ENCODE data around the gene SLX9. TPM values are rescaled to one million over a fixed set of nuclear protein-coding genes. Genes with fewer than 3 reads are reported as not detected.

Gene SLX9
- total and polyA plus RNA-seq, 5 donors from 2014 or later: 7.6 to 21.8 (median 10.1) TPM

- H3K4me3 Mint-ChIP-seq: no peak overlapping the region
- Histone ChIP-seq H3K27ac (ENCODE audit: insufficient read depth, low read length, poor library complexity, severe bottlenecking) (no peak overlapping the region), H3K27me3 (ENCODE audit: control insufficient read depth, insufficient read depth, low read length) (no peaks in the 10 kb centered on the region), H3K36me3 (ENCODE audit: control insufficient read depth, insufficient read depth, low read length) (peaks cover 74% of the 10 kb centered on the region), H3K9me3 (ENCODE audit: control insufficient read depth in 2 of 2, low read length in 2 of 2) (no peaks in the 10 kb centered on the region), H3K4me3 (ENCODE audit: low read depth, low read length) (no peak overlapping the region), H3K4me1 (ENCODE audit: control insufficient read depth, insufficient read depth, low read length, poor library complexity, severe bottlenecking) (peaks cover 2% of the 10 kb centered on the region)
- ATAC-seq (ENCODE audit: low read depth in 2 of 2) (no peak), DNase-seq (no peak)
- peaks cover 34% of the 10 kb centered on the region for H3K36me3 Mint-ChIP-seq
- no peaks in the 10 kb centered on the region for H3K27me3 Mint-ChIP-seq
- H3K9me3 Mint-ChIP-seq: peaks cover 0 to 1% (median 0%) of the 10 kb centered on the region in 7 donors
- peaks cover 0 to 7% (median 1%) of the 10 kb centered on the region in 4 donors for H3K4me1 Mint-ChIP-seq
- H3K27ac Mint-ChIP-seq: no peak overlapping the region
Measured at GRCh38 chr21:44898851-44899767, 40.7 kb upstream of the SLX9 start.

GRCh38 chr21:44899768-44900558, 39.9 kb upstream of the SLX9 start:
- H3K36me3 Mint-ChIP-seq: peaks cover 40% of the 10 kb centered on the region
- no peaks in the 10 kb centered on the region for H3K27me3 Mint-ChIP-seq
- no peak overlapping the region for H3K27ac ChIP-seq (ENCODE audit: insufficient read depth, low read length, poor library complexity, severe bottlenecking)
- no peaks in the 10 kb centered on the region for H3K9me3 ChIP-seq (ENCODE audit: control insufficient read depth in 2 of 2, low read length in 2 of 2)
- H3K4me3 ChIP-seq (ENCODE audit: low read depth, low read length): no peak overlapping the region
- no peaks in the 10 kb centered on the region for H3K27me3 ChIP-seq (ENCODE audit: control insufficient read depth, insufficient read depth, low read length)
- H3K4me1 Mint-ChIP-seq: peaks cover 0 to 14% (median 7%) of the 10 kb centered on the region in 4 donors
- no peak for ATAC-seq (ENCODE audit: low read depth in 2 of 2)
- no peak overlapping the region for H3K4me3 Mint-ChIP-seq
- peaks cover 80% of the 10 kb centered on the region for H3K36me3 ChIP-seq (ENCODE audit: control insufficient read depth, insufficient read depth, low read length)
- peaks cover 2% of the 10 kb centered on the region for H3K4me1 ChIP-seq (ENCODE audit: control insufficient read depth, insufficient read depth, low read length, poor library complexity, severe bottlenecking)
- H3K9me3 Mint-ChIP-seq: peaks cover 0 to 1% (median 0%) of the 10 kb centered on the region in 7 donors
- no peak for DNase-seq
- no peak overlapping the region for H3K27ac Mint-ChIP-seq

DNA sequence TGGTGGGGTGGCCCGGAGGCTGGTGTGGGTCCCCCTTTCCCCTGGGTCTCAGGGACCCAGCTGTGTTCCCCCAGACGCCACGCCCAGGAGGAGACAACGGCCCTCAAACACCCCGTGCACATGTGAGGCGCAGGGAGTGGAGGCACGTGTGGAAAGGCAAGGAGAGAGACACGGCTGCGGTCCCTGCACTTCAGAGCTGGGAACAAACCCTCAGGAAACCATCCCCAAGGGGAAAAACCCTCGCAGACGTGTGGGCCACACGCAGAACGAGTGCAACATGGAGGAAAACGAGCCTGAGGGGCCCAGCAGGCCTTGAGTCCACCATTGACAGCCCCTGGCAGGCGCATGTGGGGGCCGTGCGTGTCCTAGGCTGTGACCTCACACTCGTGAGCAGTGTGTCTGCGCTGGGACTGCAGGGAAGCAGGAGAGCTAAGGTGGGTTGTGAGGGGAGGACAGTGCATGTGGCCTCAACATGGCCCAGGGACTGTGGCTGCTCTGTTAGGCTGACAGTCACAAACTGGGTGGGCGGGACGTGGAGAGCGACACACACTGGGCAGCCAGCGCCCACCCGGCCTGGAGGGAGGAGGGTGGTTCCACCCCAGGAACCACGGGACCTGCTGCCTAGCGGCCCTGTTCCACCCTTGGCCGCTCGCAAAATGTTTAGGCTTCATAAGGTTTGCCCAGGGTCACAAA, 39.1 kb upstream of the SLX9 start:
- H3K27me3 ChIP-seq (ENCODE audit: control insufficient read depth, insufficient read depth, low read length): no peaks in the 10 kb centered on the region
- Mint-ChIP-seq H3K4me1 (peaks cover 0 to 18% (median 7%) of the 10 kb centered on the region in 4 donors), H3K36me3 (peaks cover 40% of the 10 kb centered on the region)

DNA sequence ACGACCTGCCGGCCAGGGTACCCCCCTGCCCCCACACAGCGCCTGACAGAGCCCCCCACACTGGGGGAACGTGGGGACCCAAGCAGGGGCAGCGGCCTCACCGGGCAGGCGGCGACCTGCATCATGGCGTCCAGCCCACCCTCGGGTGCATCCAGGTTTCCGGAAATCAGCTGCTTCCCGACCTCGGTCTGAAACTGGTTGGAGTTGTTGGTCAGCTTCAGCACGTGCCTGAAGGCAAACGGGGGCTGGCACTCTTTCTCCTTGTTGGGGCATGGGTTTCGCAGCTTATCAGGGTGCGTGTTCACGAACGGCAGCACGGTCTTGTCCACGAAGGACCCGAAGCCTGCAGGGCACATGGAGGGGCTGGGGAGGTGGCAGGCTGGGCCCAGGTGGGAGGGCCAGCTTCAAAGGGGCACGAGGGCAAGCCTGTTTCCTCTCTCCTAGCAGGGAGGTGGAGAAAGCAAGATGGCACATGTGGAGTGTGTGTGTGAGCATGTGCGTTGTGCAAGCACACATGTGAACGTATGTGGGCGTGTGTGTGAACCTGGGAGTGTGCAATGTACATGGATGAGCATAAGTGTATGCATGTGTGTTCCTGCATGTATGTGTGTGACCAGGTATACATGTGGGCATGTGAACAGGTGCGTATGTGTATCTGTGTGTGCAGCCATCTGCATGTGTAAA, 38.3 kb upstream of the SLX9 start:
- DNase-seq (no peak), ATAC-seq (ENCODE audit: low read depth in 2 of 2) (no peak)
- H3K4me1 Mint-ChIP-seq: peaks cover 0 to 25% (median 7%) of the 10 kb centered on the region in 4 donors
- no peak overlapping the region for H3K27ac Mint-ChIP-seq
- Histone ChIP-seq H3K27ac (ENCODE audit: insufficient read depth, low read length, poor library complexity, severe bottlenecking) (no peak overlapping the region), H3K4me3 (ENCODE audit: low read depth, low read length) (no peak overlapping the region), H3K4me1 (ENCODE audit: control insufficient read depth, insufficient read depth, low read length, poor library complexity, severe bottlenecking) (peaks cover 2% of the 10 kb centered on the region), H3K9me3 (ENCODE audit: control insufficient read depth in 2 of 2, low read length in 2 of 2) (no peaks in the 10 kb centered on the region), H3K27me3 (ENCODE audit: control insufficient read depth, insufficient read depth, low read length) (no peaks in the 10 kb centered on the region), H3K36me3 (ENCODE audit: control insufficient read depth, insufficient read depth, low read length) (peaks cover 85% of the 10 kb centered on the region)
- peaks cover 0 to 1% (median 0%) of the 10 kb centered on the region in 7 donors for H3K9me3 Mint-ChIP-seq
- no peaks in the 10 kb centered on the region for H3K27me3 Mint-ChIP-seq
- peaks cover 39% of the 10 kb centered on the region for H3K36me3 Mint-ChIP-seq
- no peak overlapping the region for H3K4me3 Mint-ChIP-seq

More for the DNA sequence above, 39.1 kb upstream of the SLX9 start:
- peaks cover 82% of the 10 kb centered on the region for H3K36me3 ChIP-seq (ENCODE audit: control insufficient read depth, insufficient read depth, low read length)
- H3K4me1 ChIP-seq (ENCODE audit: control insufficient read depth, insufficient read depth, low read length, poor library complexity, severe bottlenecking): peaks cover 2% of the 10 kb centered on the region
- Mint-ChIP-seq H3K4me3 (no peak overlapping the region), H3K27ac (no peak overlapping the region), H3K9me3 (peaks cover 0 to 1% (median 0%) of the 10 kb centered on the region in 7 donors), H3K27me3 (no peaks in the 10 kb centered on the region)
- ATAC-seq (ENCODE audit: low read depth in 2 of 2): no peak
- H3K4me3 ChIP-seq (ENCODE audit: low read depth, low read length): no peak overlapping the region
- no peak for DNase-seq
- no peaks in the 10 kb centered on the region for H3K9me3 ChIP-seq (ENCODE audit: control insufficient read depth in 2 of 2, low read length in 2 of 2)
- H3K27ac ChIP-seq (ENCODE audit: insufficient read depth, low read length, poor library complexity, severe bottlenecking): no peak overlapping the region

GRCh38 chr21:44902268-44903049, 37.4 kb upstream of the SLX9 start:
- DNase-seq: no peak
- peaks cover 40% of the 10 kb centered on the region for H3K36me3 Mint-ChIP-seq
- H3K27ac Mint-ChIP-seq: no peak overlapping the region

GRCh38 chr21:44903050-44903685, 36.7 kb upstream of the SLX9 start:
- Mint-ChIP-seq H3K27me3 (no peaks in the 10 kb centered on the region), H3K4me3 (no peak overlapping the region), H3K27ac (no peak overlapping the region), H3K4me1 (peaks cover 0 to 28% (median 7%) of the 10 kb centered on the region in 4 donors), H3K36me3 (peaks cover 38% of the 10 kb centered on the region), H3K9me3 (peaks cover 0 to 1% (median 0%) of the 10 kb centered on the region in 7 donors)
- no peak for ATAC-seq (ENCODE audit: low read depth in 2 of 2)
- no peaks in the 10 kb centered on the region for H3K4me1 ChIP-seq (ENCODE audit: control insufficient read depth, insufficient read depth, low read length, poor library complexity, severe bottlenecking)
- no peak overlapping the region for H3K27ac ChIP-seq (ENCODE audit: insufficient read depth, low read length, poor library complexity, severe bottlenecking)
- peaks cover 89% of the 10 kb centered on the region for H3K36me3 ChIP-seq (ENCODE audit: control insufficient read depth, insufficient read depth, low read length)
- H3K27me3 ChIP-seq (ENCODE audit: control insufficient read depth, insufficient read depth, low read length): no peaks in the 10 kb centered on the region
- no peak for DNase-seq
- no peaks in the 10 kb centered on the region for H3K9me3 ChIP-seq (ENCODE audit: control insufficient read depth in 2 of 2, low read length in 2 of 2)
- H3K4me3 ChIP-seq (ENCODE audit: low read depth, low read length): no peak overlapping the region

More at GRCh38 chr21:44902268-44903049, 37.4 kb upstream of the SLX9 start:
- Mint-ChIP-seq H3K4me3 (no peak overlapping the region), H3K27me3 (no peaks in the 10 kb centered on the region), H3K4me1 (peaks cover 0 to 26% (median 7%) of the 10 kb centered on the region in 4 donors), H3K9me3 (peaks cover 0 to 1% (median 0%) of the 10 kb centered on the region in 7 donors)
- peaks cover 91% of the 10 kb centered on the region for H3K36me3 ChIP-seq (ENCODE audit: control insufficient read depth, insufficient read depth, low read length)
- no peaks in the 10 kb centered on the region for H3K27me3 ChIP-seq (ENCODE audit: control insufficient read depth, insufficient read depth, low read length)
- no peaks in the 10 kb centered on the region for H3K9me3 ChIP-seq (ENCODE audit: control insufficient read depth in 2 of 2, low read length in 2 of 2)
- ATAC-seq (ENCODE audit: low read depth in 2 of 2): no peak
- no peak overlapping the region for H3K4me3 ChIP-seq (ENCODE audit: low read depth, low read length)
- H3K27ac ChIP-seq (ENCODE audit: insufficient read depth, low read length, poor library complexity, severe bottlenecking): no peak overlapping the region
- H3K4me1 ChIP-seq (ENCODE audit: control insufficient read depth, insufficient read depth, low read length, poor library complexity, severe bottlenecking): no peaks in the 10 kb centered on the region
